LHCN-M2 (cell line): Measurements from ENCODE around the gene HACD1. TPM values are rescaled to one million over a fixed set of nuclear protein-coding genes. Genes with fewer than 3 reads are reported as not detected.

Experiments
- DNase-seq: peaks from one replicate; pipeline ENCODE4 v3.0.0-alpha.2; 2012; ENCODE audit warnings: low read depth
- total RNA-seq: library from RNA; depleted of rRNA; stranded (reverse); fragments of >200 nt; gene quantifications from 2 replicates; pipeline ENCODE4 v1.2.3, GENCODE V29; 2014; rRNA removed

The HACD1 gene
- total RNA-seq, 1 experiment from 2014 or later: 39.8 TPM

DNA sequence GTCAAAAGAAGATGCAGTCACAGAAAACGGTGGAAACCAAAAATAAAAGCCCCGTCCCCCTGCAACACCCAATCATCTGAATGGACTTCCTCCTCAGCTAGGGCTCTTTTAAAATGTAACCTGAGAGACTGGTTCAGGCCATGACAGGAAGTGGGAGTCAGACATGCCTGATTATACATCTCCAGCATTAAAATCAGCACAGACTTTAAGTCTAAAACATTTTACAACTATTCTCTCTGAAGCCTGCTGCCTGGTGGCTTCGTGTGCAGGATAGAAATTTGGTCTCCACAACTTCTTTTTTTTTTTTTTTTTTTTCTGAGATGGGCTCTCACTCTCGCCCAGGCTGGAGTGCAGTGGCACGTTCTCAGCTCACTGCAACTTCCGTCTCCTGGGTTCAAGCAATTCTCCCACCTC is 30.3 kb downstream of the HACD1 start:
- peak; percentile 37 for DNase-seq

DNA sequence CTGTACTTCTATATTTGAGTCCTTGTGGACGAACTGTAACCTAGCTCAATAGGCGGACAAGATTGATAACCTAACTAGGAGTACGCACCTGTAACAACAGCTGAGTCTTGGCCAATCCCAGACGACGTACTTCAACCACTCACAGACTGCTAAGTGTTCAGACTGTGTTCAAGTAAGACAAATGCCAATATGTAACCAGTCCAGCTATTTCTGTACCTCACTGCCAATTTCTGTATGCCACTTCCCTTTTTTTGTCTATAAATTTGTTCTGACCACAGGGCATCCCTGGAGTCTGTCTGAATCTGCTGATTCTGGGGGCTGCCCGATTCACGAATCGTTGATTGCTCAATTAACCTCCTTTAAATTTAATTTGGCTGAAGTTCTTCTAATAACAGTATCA is 32.2 kb downstream of the HACD1 start:
- no peak for DNase-seq

DNA sequence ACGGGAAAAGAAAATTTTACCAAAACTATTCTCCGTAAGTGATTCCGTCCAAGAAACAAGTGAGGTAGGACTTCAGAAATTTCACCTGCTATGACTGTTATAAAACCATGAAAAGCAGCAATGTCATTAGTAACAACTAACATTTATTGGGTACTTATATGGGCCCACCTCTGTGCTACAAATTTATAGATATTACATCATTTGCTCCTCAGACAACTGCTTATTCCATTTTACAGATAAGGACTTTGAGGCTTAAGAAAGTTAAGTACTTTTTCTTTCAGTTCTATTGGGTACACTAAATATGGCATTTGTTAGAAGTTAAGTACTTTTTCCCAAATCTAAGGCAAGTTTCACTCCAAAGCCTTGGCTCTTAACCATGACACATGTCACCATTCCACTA is 36.3 kb downstream of the HACD1 start:
- DNase-seq: no peak

DNA sequence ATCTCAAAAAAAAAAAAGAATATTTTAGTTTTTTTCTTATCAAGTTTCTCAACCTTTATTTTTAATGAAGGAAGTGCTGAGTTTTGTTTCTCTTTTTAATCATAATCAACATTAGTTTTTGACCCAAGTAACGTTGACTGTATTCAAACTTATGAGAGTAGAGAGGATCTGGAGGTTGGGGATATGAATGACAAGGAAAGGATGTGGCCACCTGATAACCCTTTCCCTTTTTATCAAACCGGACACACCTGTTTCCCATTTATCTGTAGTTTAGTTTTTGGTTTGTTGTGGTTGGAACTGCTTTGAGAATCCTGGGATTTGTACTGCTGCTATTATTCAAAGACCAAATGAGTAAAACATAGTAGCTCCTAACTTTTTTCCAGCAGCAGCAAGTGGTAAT is 38.6 kb downstream of the HACD1 start:
- DNase-seq: no peak

DNA sequence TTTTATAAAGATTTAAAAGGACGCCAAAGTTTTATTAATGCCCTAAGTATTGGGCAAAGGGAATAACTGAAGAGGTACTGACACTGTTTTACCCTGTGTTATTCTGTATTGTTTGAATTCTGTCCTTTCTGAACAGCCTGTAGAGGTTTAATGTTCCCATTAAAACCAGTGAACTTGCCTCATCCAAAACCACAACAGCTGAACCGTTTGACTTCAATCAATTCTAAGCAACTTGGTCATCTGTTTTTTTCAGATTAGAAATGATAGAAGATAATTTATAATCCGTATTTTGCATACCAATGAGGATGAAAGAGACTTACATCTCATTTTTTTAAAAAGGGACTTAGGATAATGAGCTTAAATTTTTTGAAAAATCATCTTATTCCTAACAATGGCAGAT is 40.4 kb downstream of the HACD1 start:
- DNase-seq: peak; percentile 73

DNA sequence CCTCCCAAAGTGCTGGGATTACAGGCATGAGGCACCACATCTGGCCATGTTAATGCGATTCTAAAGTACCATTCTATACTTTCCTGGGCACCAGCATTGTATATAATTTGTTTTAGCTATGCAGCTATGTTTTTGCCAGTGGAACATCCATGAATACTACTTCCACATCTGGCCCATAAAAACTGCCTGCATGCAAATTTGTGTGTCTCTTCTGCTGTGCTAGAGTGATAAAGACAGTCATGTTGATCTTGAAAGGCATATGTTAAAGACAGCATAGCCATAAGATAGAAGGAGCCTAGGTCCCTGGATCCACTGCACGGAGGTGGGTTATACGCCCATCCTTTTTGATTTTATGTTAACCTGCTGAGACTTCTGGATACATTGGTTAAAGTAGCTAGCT is 52.3 kb downstream of the HACD1 start:
- DNase-seq: no peak

DNA sequence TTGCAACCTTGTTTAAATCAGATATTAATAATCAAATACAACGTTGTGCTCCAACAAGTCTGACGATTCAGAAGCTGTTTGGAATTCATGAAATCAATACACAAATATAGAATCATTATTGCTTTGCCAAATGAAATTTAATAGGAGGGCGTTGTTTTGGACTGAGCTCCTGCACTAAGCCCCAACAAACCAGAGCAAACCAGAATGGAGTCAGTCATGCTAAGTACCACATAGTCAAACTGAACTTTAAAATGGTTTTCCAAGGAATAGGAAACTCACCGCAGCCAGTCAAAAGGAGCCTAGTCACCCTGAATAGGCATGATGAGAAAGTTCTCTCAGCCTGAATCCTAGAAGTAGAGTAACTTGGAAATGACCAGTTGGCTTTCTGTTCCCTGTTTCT is 53.7 kb downstream of the HACD1 start:
- no peak for DNase-seq

DNA sequence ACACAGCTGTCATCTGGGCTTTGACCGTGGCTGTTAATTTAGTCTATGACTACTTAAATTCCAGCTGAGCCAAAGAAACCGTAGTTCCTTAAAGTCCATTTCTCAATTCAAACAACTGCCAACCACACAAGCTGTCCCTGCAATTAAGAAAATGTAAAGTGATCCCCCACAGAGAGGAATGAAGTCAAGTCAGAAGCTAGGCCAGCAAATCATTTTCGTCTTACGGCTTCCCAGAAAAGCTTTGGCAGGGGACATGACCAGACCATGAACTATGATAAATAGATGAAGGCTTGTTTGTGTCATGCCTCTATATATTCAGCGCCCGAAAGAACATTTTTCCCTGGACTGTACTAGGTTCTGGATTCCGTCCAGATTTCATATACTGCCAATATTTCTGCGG is 54.6 kb downstream of the HACD1 start:
- DNase-seq: peak; percentile 80

DNA sequence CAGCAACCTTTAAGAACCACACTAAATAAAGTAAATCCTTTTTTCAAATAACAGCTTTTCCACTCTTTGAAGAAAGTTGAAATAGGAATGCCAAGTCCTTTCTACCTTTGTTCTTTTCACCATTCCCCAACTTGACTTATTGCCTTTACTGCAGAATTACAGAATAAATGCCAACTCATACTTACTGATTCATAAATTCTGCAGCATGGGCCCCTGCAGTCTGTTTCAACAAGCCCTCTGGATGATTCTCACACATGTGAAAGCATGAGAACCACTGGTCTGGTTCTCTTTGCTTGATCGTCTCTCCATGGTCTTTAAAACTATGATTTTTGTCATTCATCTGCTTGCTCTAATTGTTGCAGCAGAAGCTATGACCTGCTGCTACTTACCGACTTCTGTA is 56.1 kb downstream of the HACD1 start:
- DNase-seq: no peak

DNA sequence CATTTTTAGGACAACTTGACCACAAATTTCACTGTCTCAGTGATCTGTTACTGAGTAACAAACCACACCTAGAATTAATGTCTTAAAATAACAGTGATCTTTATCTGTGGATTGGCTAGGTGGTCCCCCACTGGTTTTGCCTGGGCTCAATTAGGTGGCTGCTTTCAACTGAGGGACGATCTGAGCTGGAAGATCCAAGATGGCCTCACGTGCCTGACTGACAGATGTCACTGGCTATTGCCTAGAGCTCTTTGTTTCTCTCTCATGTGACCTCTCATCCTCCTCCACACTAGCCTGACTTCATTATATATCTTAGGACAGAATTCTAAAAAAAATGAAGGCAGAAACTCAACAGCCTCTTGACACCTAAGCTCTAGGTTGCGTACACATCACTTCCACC is 59.7 kb downstream of the HACD1 start:
- no peak for DNase-seq

DNA sequence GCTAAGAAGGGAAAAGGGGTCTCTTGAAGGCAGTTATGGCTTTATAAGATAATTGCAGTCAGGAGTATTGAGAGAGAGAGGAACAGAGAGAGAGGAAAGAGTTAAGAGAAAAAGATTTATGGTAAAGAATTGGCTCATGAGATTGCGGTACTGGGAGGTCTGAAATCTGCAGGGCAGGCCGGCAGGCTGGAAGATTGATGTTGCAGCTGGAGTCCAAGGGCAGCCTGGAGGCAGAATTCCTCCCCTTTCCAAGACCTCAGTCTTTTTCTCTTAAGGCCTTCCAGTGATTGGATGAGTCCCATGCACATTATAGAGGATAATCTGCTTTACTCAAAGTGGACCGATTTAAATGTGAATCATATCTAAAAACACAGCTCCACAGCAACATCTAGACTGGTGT is 68.4 kb downstream of the HACD1 start:
- DNase-seq: no peak

DNA sequence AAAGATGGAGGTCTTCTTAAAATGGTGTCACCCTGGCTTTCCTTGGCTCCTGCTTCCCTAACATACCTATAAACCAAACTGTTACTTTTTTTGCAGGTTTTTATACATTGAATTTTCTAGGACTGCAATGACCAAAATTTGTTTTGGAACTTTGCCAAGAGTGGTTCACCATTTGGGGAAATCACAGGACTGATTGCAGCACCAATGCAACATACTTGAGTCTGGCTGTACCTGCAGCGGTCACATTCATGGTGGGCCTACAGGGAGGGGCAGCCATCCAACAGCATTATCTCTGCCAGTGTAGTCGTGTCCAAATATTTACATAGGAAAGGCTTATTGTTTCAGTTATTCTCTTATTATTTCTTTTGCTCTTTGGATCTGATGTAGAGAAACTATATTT is 69.0 kb downstream of the HACD1 start:
- DNase-seq: no peak

DNA sequence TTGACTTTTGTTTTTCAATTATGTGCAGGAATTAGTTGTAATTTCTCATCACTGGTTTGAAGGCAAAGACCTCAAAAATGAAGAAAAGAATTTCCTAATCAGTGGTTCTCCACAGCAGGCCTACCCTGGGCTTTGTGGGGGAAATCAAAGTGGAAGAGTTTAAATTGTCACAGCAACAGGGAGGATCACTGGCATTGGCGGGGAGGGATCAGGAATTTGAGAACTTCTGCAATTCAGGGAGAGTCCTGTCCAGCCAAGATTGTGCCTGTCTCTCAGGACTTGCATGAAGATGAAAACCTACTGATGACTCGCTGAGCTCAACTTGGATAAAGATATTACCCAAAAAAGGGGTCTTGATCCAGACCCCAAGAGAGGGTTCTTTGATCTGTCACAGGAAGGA is 70.1 kb downstream of the HACD1 start:
- DNase-seq: no peak

DNA sequence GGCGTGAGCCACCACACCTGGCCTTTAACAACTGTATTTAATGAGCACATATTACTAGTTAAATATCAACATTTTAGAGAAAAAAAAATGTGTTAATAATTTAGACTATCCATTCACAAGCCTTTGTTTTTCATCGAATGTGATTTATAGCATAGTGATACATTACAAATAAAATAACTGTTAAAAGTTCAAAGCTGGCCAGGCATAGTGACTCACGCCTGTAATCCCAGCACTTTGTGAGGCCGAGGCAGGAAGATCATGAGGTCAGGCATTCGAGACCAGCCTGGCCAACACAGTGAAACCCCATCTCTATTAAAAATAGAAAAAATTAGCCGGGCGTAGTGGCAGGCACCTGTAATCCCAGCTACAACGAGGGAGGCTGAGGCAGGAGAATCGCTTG is 72.7 kb downstream of the HACD1 start:
- DNase-seq: no peak

Other genes with a start within 250 kb of the HACD1 start
- 0.32 and 0.57 TPM in 2 replicates for gene ST8SIA6, start 162.8 kb downstream of the HACD1 start, total RNA-seq
- 41.1 and 51.7 TPM in 2 replicates for gene STAM, start 26.8 kb upstream of the HACD1 start, total RNA-seq
- gene TMEM236, start 134.8 kb upstream of the HACD1 start, total RNA-seq: under 0.01 TPM in 2 replicates
- not detected in 2 replicates for gene MRC1, start 192.0 kb upstream of the HACD1 start, total RNA-seq